Neural cell (in vitro differentiated cells): ENCODE measurements around the gene PLA2G4E. TPM values are rescaled to one million over a fixed set of nuclear protein-coding genes. Genes with fewer than 3 reads are reported as not detected.

ENCODE experiments used
- H2AFZ ChIP-seq: fragments of 200-600, 300-800 bp; sonication (generic), shearing (Covaris generic); 2 replicates; pipeline ENCODE4 v1.6.0; 2014; ENCODE audit warnings: low read depth, mild to moderate bottlenecking, antibody characterized with exemption, low read length, moderate library complexity
- H3F3A ChIP-seq: fragments of 200-600 bp; shearing (Covaris generic); 2 replicates; pipeline ENCODE4 v1.6.1; 2016; ENCODE audit warnings: mild to moderate bottlenecking, moderate library complexity, mixed read lengths, antibody characterized with exemption, low read length; ENCODE audit not compliant: insufficient read depth, poor library complexity, severe bottlenecking
- H3K27ac ChIP-seq: fragments of 200-600, 300-800 bp; sonication (generic), shearing (Covaris generic); 2 replicates; pipeline ENCODE4 v1.5.1; 2014; ENCODE audit warnings: mild to moderate bottlenecking, low read length, moderate library complexity
- H3K27me3 ChIP-seq: fragments of 300-800, 200-600 bp; sonication (generic), shearing (Covaris generic); 2 replicates; pipeline ENCODE4 v1.6.0; 2014; ENCODE audit warnings: mild to moderate bottlenecking, low read depth, low read length, moderate library complexity; ENCODE audit not compliant: insufficient read depth
- H3K36me3 ChIP-seq: fragments of 300-800, 200-600 bp; sonication (generic), shearing (Covaris generic); 2 replicates; pipeline ENCODE4 v1.5.1; 2014; ENCODE audit warnings: mild to moderate bottlenecking, antibody characterized with exemption, low read length, moderate library complexity; ENCODE audit not compliant: insufficient read depth
- H3K4me2 ChIP-seq: fragments of 300-800, 200-600 bp; sonication (generic), shearing (Covaris generic); 2 replicates; pipeline ENCODE4 v1.6.0; 2014; ENCODE audit warnings: mild to moderate bottlenecking, low read length
- H3K4me3 ChIP-seq: fragments of 300-800, 200-600 bp; sonication (generic), shearing (Covaris generic); 2 replicates; pipeline ENCODE4 v1.5.1; 2014; ENCODE audit warnings: mild to moderate bottlenecking, low read length, moderate library complexity
- H3K79me2 ChIP-seq: fragments of 200-600 bp; shearing (Covaris generic); replicated peaks from 2 replicates; pipeline ENCODE4 v1.6.0; 2014; ENCODE audit warnings: mild to moderate bottlenecking, low read length, moderate library complexity; ENCODE audit not compliant: insufficient read depth
- H3K9ac ChIP-seq: fragments of 300-800, 200-600 bp; sonication (generic), shearing (Covaris generic); 2 replicates; pipeline ENCODE4 v1.6.1; 2016; ENCODE audit warnings: mild to moderate bottlenecking, low read length, mixed read lengths
- H3K9me2 ChIP-seq: fragments of 200-600 bp; shearing (Covaris generic); 2 replicates; pipeline ENCODE4 v1.6.1; 2016; ENCODE audit warnings: mild to moderate bottlenecking, low read length, mixed read lengths; ENCODE audit not compliant: insufficient read depth
- H3K9me3 ChIP-seq: fragments of 200-600, 300-800 bp; sonication (generic), shearing (Covaris generic); 2 replicates; pipeline ENCODE4 v1.6.1; 2016; ENCODE audit warnings: mild to moderate bottlenecking, mixed run types, low read length, moderate library complexity, mixed read lengths
- H4K20me1 ChIP-seq: fragments of 200-600 bp; shearing (Covaris generic); 2 replicates; pipeline ENCODE4 v1.6.1; 2016; ENCODE audit warnings: mild to moderate bottlenecking, mixed run types; ENCODE audit not compliant: insufficient read depth
- CTCF ChIP-seq: fragments of 450-650 bp; IDR thresholded peaks from 2 replicates; pipeline ENCODE4 v1.5.1; 2014; ENCODE audit warnings: antibody characterized with exemption, mild to moderate bottlenecking, moderate library complexity; ENCODE audit not compliant: poor library complexity, severe bottlenecking
- EP300 ChIP-seq: fragments of 450-650 bp; conservative IDR thresholded peaks from 2 replicates; pipeline ENCODE4 v1.6.1; 2014; ENCODE audit warnings: antibody characterized with exemption, mild to moderate bottlenecking, moderate library complexity; ENCODE audit not compliant: poor library complexity, severe bottlenecking
- EZH2 ChIP-seq: fragments of 200-600, 300-800 bp; shearing (Covaris generic), sonication (generic); IDR thresholded peaks from 2 replicates; pipeline ENCODE4 v1.6.1; 2014; ENCODE audit warnings: antibody characterized with exemption, low read length, borderline replicate concordance, mild to moderate bottlenecking; ENCODE audit not compliant: insufficient read depth, poor library complexity, severe bottlenecking
- MXI1 ChIP-seq: fragments of 450-650 bp; conservative IDR thresholded peaks from 2 replicates; pipeline ENCODE4 v1.6.1; 2014; ENCODE audit warnings: antibody characterized with exemption, mild to moderate bottlenecking; ENCODE audit not compliant: poor library complexity, severe bottlenecking
- POLR2AphosphoS5 ChIP-seq: IDR thresholded peaks from 2 replicates; pipeline ENCODE4 v1.6.1; 2012
- RAD21 ChIP-seq: fragments of 450-650 bp; conservative IDR thresholded peaks from 2 replicates; pipeline ENCODE4 v1.6.1; 2014; ENCODE audit warnings: antibody characterized with exemption, mild to moderate bottlenecking, moderate library complexity
- REST ChIP-seq: IDR thresholded peaks from 2 replicates; pipeline ENCODE4 v1.6.1; 2012; ENCODE audit warnings: borderline replicate concordance
- SMC3 ChIP-seq: fragments of 450-650 bp; conservative IDR thresholded peaks from 2 replicates; pipeline ENCODE4 v1.6.1; 2014; ENCODE audit warnings: antibody characterized with exemption, mild to moderate bottlenecking, moderate library complexity; ENCODE audit not compliant: poor library complexity
- TAF1 ChIP-seq: IDR thresholded peaks from 2 replicates; pipeline ENCODE4 v1.6.1; 2012; ENCODE audit warnings: low read depth
- polyA plus RNA-seq: library from polyadenylated mRNA; depleted of rRNA; stranded (reverse); fragments of >200 nt; gene quantifications from 2 replicates; pipeline ENCODE4 v1.2.3, GENCODE V29; 2014

Gene PLA2G4E
- polyA plus RNA-seq, 1 donor from 2014 or later, result not detected

GRCh38 chr15:41994772-41995475 lies 25.9 kb downstream of the PLA2G4E start:
- Histone ChIP-seq H4K20me1 (no peaks in the 10 kb centered on the region), H3K27me3 (no peaks in the 10 kb centered on the region), H3K4me3 (no peak overlapping the region), H2AFZ (no peak overlapping the region), H3K9ac (no peak overlapping the region), H3K27ac (no peak overlapping the region), H3K4me2 (no peak overlapping the region), H3K9me2 (no peaks in the 10 kb centered on the region), H3K9me3 (no peaks in the 10 kb centered on the region), H3K36me3 (no peaks in the 10 kb centered on the region), H3F3A (no peaks in the 10 kb centered on the region), H3K79me2 (no peaks in the 10 kb centered on the region)
- no peak for TF ChIP-seq MXI1
- no peak for TF ChIP-seq EP300
- no peak for TF ChIP-seq REST
- no peak for TF ChIP-seq TAF1
- no peak for TF ChIP-seq POLR2AphosphoS5
- no peak for TF ChIP-seq SMC3
- TF ChIP-seq EZH2, result no peak
- TF ChIP-seq RAD21, result no peak
- TF ChIP-seq CTCF, result no peak

- no peak overlapping the region for H3K4me3 ChIP-seq
- H4K20me1 ChIP-seq, result no peaks in the 10 kb centered on the region
- TF ChIP-seq POLR2AphosphoS5, result no peak
- no peak for TF ChIP-seq REST
- TF ChIP-seq RAD21, result no peak
- H3K9ac ChIP-seq, result no peak overlapping the region
- no peaks in the 10 kb centered on the region for H3K36me3 ChIP-seq
- H3K27me3 ChIP-seq, result no peaks in the 10 kb centered on the region
- no peaks in the 10 kb centered on the region for H3K9me3 ChIP-seq
- H3K79me2 ChIP-seq, result no peaks in the 10 kb centered on the region
- no peak overlapping the region for H3K27ac ChIP-seq
- no peaks in the 10 kb centered on the region for H3K9me2 ChIP-seq
- no peak overlapping the region for H3K4me2 ChIP-seq
- no peaks in the 10 kb centered on the region for H3F3A ChIP-seq
- no peak overlapping the region for H2AFZ ChIP-seq
Observed at GRCh38 chr15:41994171-41994650, 26.6 kb downstream of the PLA2G4E start.
